ENCODE results near the gene HILPDA. TPM values are rescaled to one million over a fixed set of nuclear protein-coding genes. Genes with fewer than 3 reads are reported as not detected.
A peak's percentile ranks its signal among the peaks of the same experiment; 100 is the strongest.

Gene HILPDA
- total and polyA plus RNA-seq, 9 of the 15 experiments (the other 6 are each of a cell fraction or from before 2014, with no cell fraction given), result 8.3 to 71.8 (median 23.5) TPM

DNA sequence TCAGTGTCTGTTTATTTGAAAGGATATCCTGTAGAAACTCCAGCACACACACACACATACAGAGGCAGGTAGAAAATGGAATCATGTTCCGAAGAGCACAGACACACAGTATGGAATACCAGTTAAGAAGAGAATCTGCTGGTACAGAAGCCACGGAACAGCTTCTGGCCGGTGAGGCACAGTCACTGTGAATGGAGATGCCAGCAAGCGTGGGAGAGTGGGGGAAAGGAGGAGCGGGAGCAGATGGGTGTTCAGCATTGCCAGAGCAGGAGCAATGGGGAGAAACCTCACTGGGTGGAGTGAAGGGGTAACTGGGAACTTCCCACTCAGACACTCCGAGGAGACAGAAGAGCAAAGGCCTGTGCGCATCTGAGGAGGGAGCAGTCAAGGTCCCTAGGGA is 36.4 kb upstream of the HILPDA start:
- FAIRE-seq, result peak; percentile 66
- Histone ChIP-seq H3K27ac (ENCODE audit: extremely low read depth, low read depth, low read length) (no peak overlapping the region), H3K27me3 (ENCODE audit: control insufficient read depth in 2 of 2, insufficient read depth in 2 of 2, low read length in 2 of 2) (peaks cover 10 to 18% of the 10 kb centered on the region in 2 experiments; a peak in 4 of 5 replicates), H3K4me1 (replicated peaks in 1 of 2; ENCODE audit: control insufficient read depth in 2 of 2, insufficient read depth in 2 of 2, low read length in 2 of 2) (peaks cover 4 to 5% of the 10 kb centered on the region in 2 experiments; a peak in 3 of 5 replicates), H2AFZ (ENCODE audit: low read depth, low read length) (peak overlapping the region; percentile 33; the same call in 1 of the 2 replicates), H3K79me2 (ENCODE audit: control insufficient read depth, insufficient read depth, low read length) (no peaks in the 10 kb centered on the region), H3K4me3 (no peak overlapping the region), H4K20me1 (replicated peaks; ENCODE audit: control insufficient read depth, insufficient read depth, low read length) (no peaks in the 10 kb centered on the region), H3K9me3 (replicated peaks; ENCODE audit: control insufficient read depth, insufficient read depth, low read depth, low read length) (no peaks in the 10 kb centered on the region), H3K36me3 (ENCODE audit: control insufficient read depth, insufficient read depth, low read length) (no peaks in the 10 kb centered on the region), H3K9ac (ENCODE audit: insufficient read depth in 1 of 2, low read depth in 2 of 2, low read length in 2 of 2) (no peak overlapping the region), H3K4me2 (ENCODE audit: insufficient read depth, low read length) (no peak overlapping the region), H3K9me1 (ENCODE audit: control insufficient read depth, insufficient read depth, low read length) (no peaks in the 10 kb centered on the region)
- TF ChIP-seq MCM3 (IDR thresholded peaks at IDR 0.05) (0 out of 2 replicates have a peak, but pooled peaks have one; percentile 48), ZNF124 (CRISPR knock-in tag; IDR thresholded peaks at IDR 0.05) (no peak), ZNF589 (CRISPR knock-in tag; IDR thresholded peaks at IDR 0.05; ENCODE audit: low read depth) (no peak), COPS2 (conservative IDR thresholded peaks at IDR 0.05) (no peak), ESRRB (CRISPR knock-in tag; IDR thresholded peaks at IDR 0.05; ENCODE audit: borderline replicate concordance) (no peak)
- DNase-seq (ENCODE audit: extremely low read depth in 1 of 4, low spot score in 3 of 4), result peak in 1 of 4 experiments; percentile 12
- no TSS peak for BruUV-seq (replicated peaks)
- POLR2A ChIA-PET, result interaction anchor here (0.8 to 1.4 kb wide), 4 partner anchors 8 to 320 kb away, joined by 3 to 6 read pairs (median 4); partner anchors contain the start of gene CALU
- WGBS (ENCODE audit: insufficient coverage, low coverage, missing lambda C conversion rate), result 7% methylated on average over 7 of the region's 7 CpGs
- intact Hi-C loops (cut with micrococcal nuclease) (no loop called here), in situ Hi-C loops (cut with MboI) (no loop called here)
- ATAC-seq, result peak; percentile 20
- CTCF ChIA-PET (ENCODE audit: low intra/inter-chr PET ratio), result no interaction called here

- Histone ChIP-seq H3K27ac (ENCODE audit: extremely low read depth, low read depth, low read length) (no peak overlapping the region), H4K20me1 (replicated peaks; ENCODE audit: control insufficient read depth, insufficient read depth, low read length) (no peaks in the 10 kb centered on the region), H3K9me3 (replicated peaks; ENCODE audit: control insufficient read depth, insufficient read depth, low read depth, low read length) (no peaks in the 10 kb centered on the region), H3K4me2 (ENCODE audit: insufficient read depth, low read length) (no peak overlapping the region), H3K79me2 (ENCODE audit: control insufficient read depth, insufficient read depth, low read length) (no peaks in the 10 kb centered on the region), H3K27me3 (ENCODE audit: control insufficient read depth in 2 of 2, insufficient read depth in 2 of 2, low read length in 2 of 2) (peaks cover 10 to 18% of the 10 kb centered on the region in 2 experiments; a peak in 4 of 5 replicates), H3K9ac (ENCODE audit: insufficient read depth in 1 of 2, low read depth in 2 of 2, low read length in 2 of 2) (peak overlapping the region in 1 of 2 experiments; percentile 29; a peak in 1 of 4 replicates), H3K36me3 (ENCODE audit: control insufficient read depth, insufficient read depth, low read length) (no peaks in the 10 kb centered on the region), H3K4me1 (replicated peaks in 1 of 2; ENCODE audit: control insufficient read depth in 2 of 2, insufficient read depth in 2 of 2, low read length in 2 of 2) (peaks cover 4 to 5% of the 10 kb centered on the region in 2 experiments; a peak in 3 of 5 replicates), H3K9me1 (ENCODE audit: control insufficient read depth, insufficient read depth, low read length) (no peaks in the 10 kb centered on the region), H3K4me3 (no peak overlapping the region), H2AFZ (ENCODE audit: low read depth, low read length) (0 out of 2 replicates have a peak overlapping the region, but pooled peaks have one; percentile 1)
- WGBS (ENCODE audit: insufficient coverage, low coverage, missing lambda C conversion rate), result 5% methylated on average over 1 of the region's 1 CpG
- TF ChIP-seq SMAD1 (IDR thresholded peaks at IDR 0.05; ENCODE audit: low read depth, low read length, partially characterized antibody) (no peak), CXXC5 (CRISPR knock-in tag; IDR thresholded peaks at IDR 0.05) (no peak), ELF1 (tag; IDR thresholded peaks at IDR 0.05) (no peak), ZKSCAN3 (CRISPR knock-in tag; IDR thresholded peaks at IDR 0.05) (no peak), SMARCA5 (IDR thresholded peaks at IDR 0.05) (no peak)
- TF ChIP-seq, protein P1, sequence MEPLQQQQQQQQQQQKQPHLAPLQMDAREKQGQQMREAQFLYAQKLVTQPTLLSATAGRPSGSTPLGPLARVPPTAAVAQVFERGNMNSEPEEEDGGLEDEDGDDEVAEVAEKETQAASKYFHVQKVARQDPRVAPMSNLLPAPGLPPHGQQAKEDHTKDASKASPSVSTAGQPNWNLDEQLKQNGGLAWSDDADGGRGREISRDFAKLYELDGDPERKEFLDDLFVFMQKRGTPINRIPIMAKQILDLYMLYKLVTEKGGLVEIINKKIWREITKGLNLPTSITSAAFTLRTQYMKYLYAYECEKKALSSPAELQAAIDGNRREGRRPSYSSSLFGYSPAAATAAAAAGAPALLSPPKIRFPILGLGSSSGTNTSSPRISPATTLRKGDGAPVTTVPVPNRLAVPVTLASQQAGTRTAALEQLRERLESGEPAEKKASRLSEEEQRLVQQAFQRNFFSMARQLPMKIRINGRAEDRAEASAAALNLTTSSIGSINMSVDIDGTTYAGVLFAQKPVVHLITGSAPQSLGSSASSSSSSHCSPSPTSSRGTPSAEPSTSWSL (CRISPR knock-in tag; IDR thresholded peaks at IDR 0.05; ENCODE audit: borderline replicate concordance), result no peak
- TF ChIP-seq, protein P2, sequence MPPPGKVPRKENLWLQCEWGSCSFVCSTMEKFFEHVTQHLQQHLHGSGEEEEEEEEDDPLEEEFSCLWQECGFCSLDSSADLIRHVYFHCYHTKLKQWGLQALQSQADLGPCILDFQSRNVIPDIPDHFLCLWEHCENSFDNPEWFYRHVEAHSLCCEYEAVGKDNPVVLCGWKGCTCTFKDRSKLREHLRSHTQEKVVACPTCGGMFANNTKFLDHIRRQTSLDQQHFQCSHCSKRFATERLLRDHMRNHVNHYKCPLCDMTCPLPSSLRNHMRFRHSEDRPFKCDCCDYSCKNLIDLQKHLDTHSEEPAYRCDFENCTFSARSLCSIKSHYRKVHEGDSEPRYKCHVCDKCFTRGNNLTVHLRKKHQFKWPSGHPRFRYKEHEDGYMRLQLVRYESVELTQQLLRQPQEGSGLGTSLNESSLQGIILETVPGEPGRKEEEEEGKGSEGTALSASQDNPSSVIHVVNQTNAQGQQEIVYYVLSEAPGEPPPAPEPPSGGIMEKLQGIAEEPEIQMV (tag; conservative IDR thresholded peaks at IDR 0.05; ENCODE audit: low read depth), result no peak
- FAIRE-seq (no peak), DNase-seq (ENCODE audit: extremely low read depth in 1 of 4, low spot score in 3 of 4) (no peak), ATAC-seq (peak; percentile 23; the same call in 2 of the 3 replicates)
- intact Hi-C loops (cut with micrococcal nuclease) (no loop called here), in situ Hi-C loops (cut with MboI) (no loop called here)
- CTCF ChIA-PET (ENCODE audit: low intra/inter-chr PET ratio), result no interaction called here
- POLR2A ChIA-PET, result no interaction called here
- no TSS peak for BruUV-seq (replicated peaks)
Observed at GRCh38 chr7:128420773-128421172, 34.9 kb upstream of the HILPDA start.

Measured in K562 (cell line).